Measurements from ENCODE around the gene SERPINA3. TPM values are rescaled to one million over a fixed set of nuclear protein-coding genes. Genes with fewer than 3 reads are reported as not detected.

The SERPINA3 gene
- total RNA-seq, 1 experiment from 2014 or later = not detected

- no peaks in the 10 kb centered on the region for H4K20me1 ChIP-seq (ENCODE audit: insufficient read depth)
- H3K4me3 ChIP-seq = no peak overlapping the region
- BruUV-seq (replicated peaks) = no TSS peak
- ChIA-PET CTCF (no interaction called here), POLR2A (ENCODE audit: unreplicated experiment) (no interaction called here)
- no peak overlapping the region for H3K4me2 ChIP-seq
- no peaks in the 10 kb centered on the region for H3K9me3 ChIP-seq (ENCODE audit: insufficient read depth, low read depth)
- H3K9me2 ChIP-seq (ENCODE audit: insufficient read depth) = no peaks in the 10 kb centered on the region
- no peaks in the 10 kb centered on the region for H3K27me3 ChIP-seq (ENCODE audit: insufficient read depth, low read depth)
- intact Hi-C loops (cut with micrococcal nuclease; ENCODE audit: unreplicated experiment) = no loop called here
- no peak overlapping the region for H3K27ac ChIP-seq
- H3K36me3 ChIP-seq (ENCODE audit: low read depth) = no peaks in the 10 kb centered on the region
- no peaks in the 10 kb centered on the region for H3F3A ChIP-seq (ENCODE audit: insufficient read depth, low read depth)
- no peak for DNase-seq
- no peaks in the 10 kb centered on the region for H3K4me1 ChIP-seq (replicated peaks; ENCODE audit: insufficient read depth)
- H2AFZ ChIP-seq = no peak overlapping the region
- no peak for TF ChIP-seq CTCF (conservative IDR thresholded peaks at IDR 0.05)
- TF ChIP-seq EZH2 (IDR thresholded peaks at IDR 0.05; ENCODE audit: low read depth) = no peak
- no peaks in the 10 kb centered on the region for H3K79me2 ChIP-seq (ENCODE audit: low read depth)
These were observed 676 bp downstream of the SERPINA3 start for GRCh38 chr14:94612580-94613554.

GRCh38 chr14:94613720-94614644 is 1.8 kb downstream of the SERPINA3 start:
- DNase-seq = no peak
- POLR2A ChIA-PET (ENCODE audit: unreplicated experiment) = no interaction called here
- intact Hi-C loops (cut with micrococcal nuclease; ENCODE audit: unreplicated experiment) = no loop called here

More at GRCh38 chr14:94613720-94614644, 1.8 kb downstream of the SERPINA3 start:
- CTCF ChIA-PET = no interaction called here
- no peaks in the 10 kb centered on the region for H3K79me2 ChIP-seq (ENCODE audit: low read depth)
- H3K4me3 ChIP-seq = no peak overlapping the region
- no peaks in the 10 kb centered on the region for H3F3A ChIP-seq (ENCODE audit: insufficient read depth, low read depth)
- no peaks in the 10 kb centered on the region for H4K20me1 ChIP-seq (ENCODE audit: insufficient read depth)
- H3K4me2 ChIP-seq = no peak overlapping the region
- no peaks in the 10 kb centered on the region for H3K9me2 ChIP-seq (ENCODE audit: insufficient read depth)
- H3K4me1 ChIP-seq (replicated peaks; ENCODE audit: insufficient read depth) = no peaks in the 10 kb centered on the region
- no peaks in the 10 kb centered on the region for H3K36me3 ChIP-seq (ENCODE audit: low read depth)
- no TSS peak for BruUV-seq (replicated peaks)
- no peak overlapping the region for H3K27ac ChIP-seq
- no peak overlapping the region for H2AFZ ChIP-seq
- no peaks in the 10 kb centered on the region for H3K9me3 ChIP-seq (ENCODE audit: insufficient read depth, low read depth)
- TF ChIP-seq CTCF (conservative IDR thresholded peaks at IDR 0.05) (no peak), EZH2 (IDR thresholded peaks at IDR 0.05; ENCODE audit: low read depth) (no peak)
- no peaks in the 10 kb centered on the region for H3K27me3 ChIP-seq (ENCODE audit: insufficient read depth, low read depth)
